Measurements from ENCODE around the gene FZR1. TPM values are rescaled to one million over a fixed set of nuclear protein-coding genes. Genes with fewer than 3 reads are reported as not detected.
"Not testable (repeated sequence)": the region's sequence is repeated elsewhere in the genome, so short reads cannot be mapped to it uniquely, and the experiment has no call there.

FZR1 gene
- total RNA-seq, 1 donor = 30.2 TPM

- H3K4me3 ChIP-seq (ENCODE audit: low read depth, low read length) = no peak overlapping the region
- TF ChIP-seq CTCF (IDR thresholded peaks at IDR 0.05; ENCODE audit: insufficient read depth, low read length) = no peak
- no peak for DNase-seq (ENCODE audit: low read depth)
These were observed 21.3 kb downstream of the FZR1 start for GRCh38 chr19:3527238-3527910.

- H3K4me3 ChIP-seq (ENCODE audit: low read depth, low read length) = no peak overlapping the region
- no peak for TF ChIP-seq CTCF (IDR thresholded peaks at IDR 0.05; ENCODE audit: insufficient read depth, low read length)
- no peak for DNase-seq (ENCODE audit: low read depth)
These were observed 22.0 kb downstream of the FZR1 start for GRCh38 chr19:3528080-3528479.

- TF ChIP-seq CTCF (IDR thresholded peaks at IDR 0.05; ENCODE audit: insufficient read depth, low read length) = no peak
- no peak for DNase-seq (ENCODE audit: low read depth)
- H3K4me3 ChIP-seq (ENCODE audit: low read depth, low read length) = no peak overlapping the region
These were observed 22.6 kb downstream of the FZR1 start for GRCh38 chr19:3528539-3529211.

- H3K4me3 ChIP-seq (ENCODE audit: low read depth, low read length) = not testable (repeated sequence)
These were observed 23.2 kb downstream of the FZR1 start for GRCh38 chr19:3529299-3529698.

GRCh38 chr19:3530389-3530788, 24.3 kb downstream of the FZR1 start:
- DNase-seq (ENCODE audit: low read depth) = no peak
- H3K4me3 ChIP-seq (ENCODE audit: low read depth, low read length) = no peak overlapping the region
- TF ChIP-seq CTCF (IDR thresholded peaks at IDR 0.05; ENCODE audit: insufficient read depth, low read length) = no peak

More at GRCh38 chr19:3529299-3529698, 23.2 kb downstream of the FZR1 start:
- DNase-seq (ENCODE audit: low read depth) = not testable (repeated sequence)

GRCh38 chr19:3531716-3532115, 25.6 kb downstream of the FZR1 start:
- no peak for TF ChIP-seq CTCF (IDR thresholded peaks at IDR 0.05; ENCODE audit: insufficient read depth, low read length)
- no peak for DNase-seq (ENCODE audit: low read depth)
- H3K4me3 ChIP-seq (ENCODE audit: low read depth, low read length) = no peak overlapping the region

GRCh38 chr19:3532154-3532786, 26.2 kb downstream of the FZR1 start:
- no peak for TF ChIP-seq CTCF (IDR thresholded peaks at IDR 0.05; ENCODE audit: insufficient read depth, low read length)
- no peak overlapping the region for H3K4me3 ChIP-seq (ENCODE audit: low read depth, low read length)
- DNase-seq (ENCODE audit: low read depth) = no peak
